MM.1S (cell line): Measurements from ENCODE around the gene ANXA7.

ENCODE experiments used
- DNase-seq: peaks from one replicate; pipeline ENCODE4 v3.0.0-alpha.2; 2015
- H2AFZ ChIP-seq: fragments of 300-600 bp; sonication (generic); 2 replicates; pipeline ENCODE4 v1.6.0; 2016; ENCODE audit warnings: antibody characterized with exemption, low read length
- H3F3A ChIP-seq: fragments of 300-600 bp; sonication (generic); 2 replicates; pipeline ENCODE4 v1.6.1; 2016; ENCODE audit warnings: mild to moderate bottlenecking, antibody characterized with exemption, low read length, moderate library complexity, mixed read lengths; ENCODE audit not compliant: insufficient read depth
- H3K27ac ChIP-seq: fragments of 300-600 bp; sonication (generic); 2 replicates; pipeline ENCODE4 v1.5.1; 2016; ENCODE audit warnings: mild to moderate bottlenecking, low read length
- H3K27me3 ChIP-seq: fragments of 300-600 bp; sonication (generic); replicated peaks from 2 replicates; pipeline ENCODE4 v1.6.0; 2016; ENCODE audit warnings: low read length; ENCODE audit not compliant: insufficient read depth
- H3K36me3 ChIP-seq: fragments of 300-600 bp; sonication (generic); replicated peaks from 2 replicates; pipeline ENCODE4 v1.6.1; 2016; ENCODE audit warnings: mild to moderate bottlenecking, low read length, mixed read lengths; ENCODE audit not compliant: insufficient read depth
- H3K4me1 ChIP-seq: fragments of 300-600 bp; sonication (generic); 2 replicates; pipeline ENCODE4 v1.6.1; 2016; ENCODE audit warnings: low read length, mixed read lengths
- H3K4me2 ChIP-seq: fragments of 300-600 bp; sonication (generic); 2 replicates; pipeline ENCODE4 v1.6.0; 2016; ENCODE audit warnings: low read depth, low read length
- H3K4me3 ChIP-seq: fragments of 300-600 bp; sonication (generic); 2 replicates; pipeline ENCODE4 v1.5.1; 2016; ENCODE audit warnings: low read length, mixed read lengths
- H3K79me2 ChIP-seq: fragments of 300-600 bp; sonication (generic); 2 replicates; pipeline ENCODE4 v1.6.1; 2016; ENCODE audit warnings: mixed run types, low read length, mixed read lengths
- H3K9ac ChIP-seq: fragments of 300-600 bp; sonication (generic); 2 replicates; pipeline ENCODE4 v1.6.1; 2016; ENCODE audit warnings: low read length, mixed read lengths
- H3K9me2 ChIP-seq: fragments of 300-600 bp; sonication (generic); replicated peaks from 2 replicates; pipeline ENCODE4 v1.6.1; 2016; ENCODE audit warnings: mild to moderate bottlenecking, low read length, mixed read lengths; ENCODE audit not compliant: insufficient read depth
- H3K9me3 ChIP-seq: fragments of 300-600 bp; sonication (generic); replicated peaks from 2 replicates; pipeline ENCODE4 v1.6.1; 2016; ENCODE audit warnings: mild to moderate bottlenecking, low read length, mixed read lengths; ENCODE audit not compliant: insufficient read depth
- H4K20me1 ChIP-seq: fragments of 300-600 bp; sonication (generic); 2 replicates; pipeline ENCODE4 v1.6.1; 2016; ENCODE audit warnings: mild to moderate bottlenecking, low read length, moderate library complexity, mixed read lengths; ENCODE audit not compliant: insufficient read depth
- CTCF ChIP-seq: fragments of 300-600 bp; sonication (generic); IDR thresholded peaks from 2 replicates; pipeline ENCODE4 v1.5.1; 2016; ENCODE audit warnings: antibody characterized with exemption, low read length, mixed read lengths
- EZH2 ChIP-seq: fragments of 300-600 bp; sonication (generic); optimal IDR thresholded peaks from 2 replicates; pipeline ENCODE3; 2017; ENCODE audit warnings: low read depth, mild to moderate bottlenecking, antibody characterized with exemption, low read length, mixed read lengths
- EZH2phosphoT487 ChIP-seq: fragments of 300-600 bp; sonication (generic); IDR thresholded peaks from 2 replicates; pipeline ENCODE4 v1.6.1; 2018; ENCODE audit warnings: antibody characterized with exemption, low read length

ANXA7 gene

GRCh38 chr10:73439055-73439454, 25.2 kb upstream of the ANXA7 start:
- H3K9ac ChIP-seq: no peak overlapping the region
- H3K79me2 ChIP-seq: no peaks in the 10 kb centered on the region
- no peak overlapping the region for H3K4me3 ChIP-seq
- H2AFZ ChIP-seq: no peak overlapping the region
- no peak overlapping the region for H3K27ac ChIP-seq
- H3K27me3 ChIP-seq: no peaks in the 10 kb centered on the region
- no peaks in the 10 kb centered on the region for H3K4me1 ChIP-seq
- H3K36me3 ChIP-seq: no peaks in the 10 kb centered on the region; the same call in 1 of the 2 replicates
- H3K4me2 ChIP-seq: no peak overlapping the region
- no peaks in the 10 kb centered on the region for H3F3A ChIP-seq
- no peaks in the 10 kb centered on the region for H3K9me3 ChIP-seq
- no peak for TF ChIP-seq CTCF
- TF ChIP-seq EZH2phosphoT487: no peak
- TF ChIP-seq EZH2: no peak
- DNase-seq: no peak
- no peaks in the 10 kb centered on the region for H4K20me1 ChIP-seq
- no peaks in the 10 kb centered on the region for H3K9me2 ChIP-seq

GRCh38 chr10:73433538-73433867, 19.6 kb upstream of the ANXA7 start, which contains the start of gene MSS51:
Gene MSS51, minus strand, starts transcription at chr10:73433561. Its CDS starts 5,277 bp downstream, at chr10:73428284.
- Histone ChIP-seq H3K79me2 (no peaks in the 10 kb centered on the region), H3K36me3 (no peaks in the 10 kb centered on the region), H3K4me1 (no peaks in the 10 kb centered on the region), H3K4me2 (no peak within 1 kb of the TSS), H3K4me3 (no peak within 1 kb of the TSS), H3K27me3 (no peaks in the 10 kb centered on the region), H3K9me2 (no peaks in the 10 kb centered on the region), H3K27ac (no peak within 1 kb of the TSS), H2AFZ (no peak within 1 kb of the TSS), H3K9ac (no peak within 1 kb of the TSS), H3K9me3 (no peaks in the 10 kb centered on the region), H3F3A (no peaks in the 10 kb centered on the region), H4K20me1 (no peaks in the 10 kb centered on the region)
- TF ChIP-seq EZH2 (no peak), EZH2phosphoT487 (no peak), CTCF (no peak)
- no peak for DNase-seq

GRCh38 chr10:73432646-73433537, 19.0 kb upstream of the ANXA7 start:
- H3K4me2 ChIP-seq: no peak overlapping the region
- H3K9ac ChIP-seq: no peak overlapping the region

More at GRCh38 chr10:73432646-73433537, 19.0 kb upstream of the ANXA7 start:
- H3K4me3 ChIP-seq: no peak overlapping the region
- no peaks in the 10 kb centered on the region for H3K9me3 ChIP-seq
- TF ChIP-seq CTCF: no peak
- TF ChIP-seq EZH2: no peak
- TF ChIP-seq EZH2phosphoT487: no peak
- H3K4me1 ChIP-seq: no peaks in the 10 kb centered on the region
- H3K27me3 ChIP-seq: no peaks in the 10 kb centered on the region
- H2AFZ ChIP-seq: no peak overlapping the region
- no peaks in the 10 kb centered on the region for H3K79me2 ChIP-seq
- no peak overlapping the region for H3K27ac ChIP-seq
- H3K36me3 ChIP-seq: no peaks in the 10 kb centered on the region
- DNase-seq: no peak
- no peaks in the 10 kb centered on the region for H3F3A ChIP-seq
- no peaks in the 10 kb centered on the region for H3K9me2 ChIP-seq
- no peaks in the 10 kb centered on the region for H4K20me1 ChIP-seq
